Brain microvascular endothelial cell (primary cell): ENCODE measurements around the gene ELOVL2.

Experiments
- DNase-seq: peaks from one replicate; pipeline ENCODE4 v3.0.0-alpha.2; 2020
- H3K27ac ChIP-seq: fragments of 250-450 bp; sonication (Bioruptor Pico); 2 replicates; pipeline ENCODE4 v1.5.1; 2020; ENCODE audit warnings: mild to moderate bottlenecking, moderate library complexity
- H3K27me3 ChIP-seq: fragments of 250-450 bp; sonication (Bioruptor Pico); replicated peaks from 2 replicates; pipeline ENCODE4 v1.5.1; 2020; ENCODE audit warnings: mild to moderate bottlenecking
- H3K36me3 ChIP-seq: fragments of 250-450 bp; sonication (Bioruptor Pico); replicated peaks from 2 replicates; pipeline ENCODE4 v1.5.1; 2020; ENCODE audit warnings: mild to moderate bottlenecking
- H3K4me3 ChIP-seq: 2 replicates; pipeline ENCODE4 v1.5.1; 2011; ENCODE audit warnings: low read depth, mild to moderate bottlenecking, control low read depth, low read length, moderate library complexity
- CTCF ChIP-seq: IDR thresholded peaks from 2 replicates; pipeline ENCODE4 v1.5.1; 2011; ENCODE audit warnings: low read depth, mild to moderate bottlenecking, moderate library complexity, low read length, control low read depth, inconsistent platforms; ENCODE audit errors: missing control alignments
- in situ Hi-C: cut with HindIII; loops from 2 replicates; pipeline ENCODE4 v1.10.0; 2017; ENCODE audit warnings: low sequenced_read_pairs, low pct_ligation_motif_present

ELOVL2 gene

GRCh38 chr6:11025921-11026635 lies 18.0 kb downstream of the ELOVL2 start:
- no peaks in the 10 kb centered on the region for H3K36me3 ChIP-seq
- in situ Hi-C loops, result no loop called here
- H3K4me3 ChIP-seq, result no peak overlapping the region
- no peak for TF ChIP-seq CTCF
- DNase-seq, result no peak
- H3K27ac ChIP-seq, result no peak overlapping the region
- H3K27me3 ChIP-seq, result no peaks in the 10 kb centered on the region

GRCh38 chr6:11025130-11025529 lies 19.0 kb downstream of the ELOVL2 start:
- no peaks in the 10 kb centered on the region for H3K36me3 ChIP-seq
- H3K27ac ChIP-seq, result no peak overlapping the region
- no peak for DNase-seq
- in situ Hi-C loops, result no loop called here
- H3K27me3 ChIP-seq, result no peaks in the 10 kb centered on the region
- TF ChIP-seq CTCF, result no peak
- H3K4me3 ChIP-seq, result no peak overlapping the region

- H3K27me3 ChIP-seq, result no peaks in the 10 kb centered on the region
- H3K4me3 ChIP-seq, result no peak overlapping the region
- TF ChIP-seq CTCF, result no peak
- in situ Hi-C loops, result no loop called here
- H3K36me3 ChIP-seq, result no peaks in the 10 kb centered on the region
- no peak for DNase-seq
- H3K27ac ChIP-seq, result no peak overlapping the region
These were observed 21.1 kb downstream of the ELOVL2 start for GRCh38 chr6:11023032-11023431.

- in situ Hi-C loops, result no loop called here
- no peaks in the 10 kb centered on the region for H3K27me3 ChIP-seq
- no peak for DNase-seq
- no peak overlapping the region for H3K4me3 ChIP-seq
- H3K27ac ChIP-seq, result no peak overlapping the region
- H3K36me3 ChIP-seq, result no peaks in the 10 kb centered on the region
- no peak for TF ChIP-seq CTCF
These were observed 22.4 kb downstream of the ELOVL2 start for GRCh38 chr6:11021714-11022113.

GRCh38 chr6:11021003-11021402 lies 23.1 kb downstream of the ELOVL2 start:
- H3K27ac ChIP-seq, result no peak overlapping the region
- no peaks in the 10 kb centered on the region for H3K36me3 ChIP-seq
- in situ Hi-C loops, result no loop called here
- no peak for TF ChIP-seq CTCF
- DNase-seq, result no peak
- no peaks in the 10 kb centered on the region for H3K27me3 ChIP-seq
- H3K4me3 ChIP-seq, result no peak overlapping the region

GRCh38 chr6:11018225-11018624 lies 25.9 kb downstream of the ELOVL2 start:
- H3K27me3 ChIP-seq, result no peaks in the 10 kb centered on the region
- no peaks in the 10 kb centered on the region for H3K36me3 ChIP-seq
- in situ Hi-C loops, result no loop called here
- H3K27ac ChIP-seq, result no peak overlapping the region
- H3K4me3 ChIP-seq, result no peak overlapping the region
- DNase-seq, result no peak
- TF ChIP-seq CTCF, result no peak
